GM08714 (cell line): ENCODE results near the gene VAV2.
"Not testable (repeated sequence)": the region's sequence is repeated elsewhere in the genome, so short reads cannot be mapped to it uniquely, and the experiment has no call there.

Source experiments
- H3K4me3 ChIP-seq: fragments of 200-500 bp; sonication (Bioruptor generic); 2 replicates; pipeline ENCODE4 v1.5.1; 2014; ENCODE audit warnings: mild to moderate bottlenecking, low read length, inconsistent platforms
- ZNF274 ChIP-seq: IDR thresholded peaks from 2 replicates; pipeline ENCODE4 v1.6.1; 2012; ENCODE audit warnings: mild to moderate bottlenecking, low read depth, low read length

The VAV2 gene

DNA sequence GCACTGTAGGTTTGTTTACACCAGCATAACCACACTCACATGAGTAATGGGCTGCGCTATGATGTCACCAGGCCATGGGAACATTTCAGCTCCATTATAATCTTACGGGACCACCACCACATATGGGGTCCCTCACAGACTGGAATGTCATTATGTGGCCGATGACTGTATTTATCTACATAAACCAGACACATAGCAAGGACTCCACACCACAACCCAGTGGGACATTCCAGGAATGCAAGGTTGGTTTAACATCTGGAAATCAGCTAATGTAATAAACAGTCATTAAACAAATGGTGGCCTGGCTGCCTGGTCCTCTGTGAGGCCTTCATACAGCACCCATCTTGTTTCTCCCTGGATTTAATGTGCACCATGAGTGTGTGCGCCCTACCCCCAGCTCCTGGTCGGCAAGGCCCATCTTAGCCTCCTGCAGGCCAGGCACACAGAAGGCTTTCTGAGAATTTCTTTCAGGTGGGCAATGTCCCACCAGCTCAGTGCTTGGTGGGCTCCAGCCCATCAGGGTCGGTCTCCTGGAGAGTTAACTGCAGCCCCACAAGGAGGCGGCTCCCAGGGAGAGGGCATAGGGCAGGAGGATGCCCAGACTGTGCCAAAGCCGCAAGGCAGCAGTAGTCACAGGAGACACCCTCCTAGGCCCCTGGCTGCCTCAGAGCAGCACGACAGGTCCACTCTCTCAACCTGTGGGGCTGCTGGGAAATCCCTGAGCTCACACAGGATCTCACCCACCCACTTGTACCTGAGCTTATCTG lies 218.1 kb downstream of the VAV2 start:
- H3K4me3 ChIP-seq: no peak overlapping the region
- TF ChIP-seq ZNF274: no peak

DNA sequence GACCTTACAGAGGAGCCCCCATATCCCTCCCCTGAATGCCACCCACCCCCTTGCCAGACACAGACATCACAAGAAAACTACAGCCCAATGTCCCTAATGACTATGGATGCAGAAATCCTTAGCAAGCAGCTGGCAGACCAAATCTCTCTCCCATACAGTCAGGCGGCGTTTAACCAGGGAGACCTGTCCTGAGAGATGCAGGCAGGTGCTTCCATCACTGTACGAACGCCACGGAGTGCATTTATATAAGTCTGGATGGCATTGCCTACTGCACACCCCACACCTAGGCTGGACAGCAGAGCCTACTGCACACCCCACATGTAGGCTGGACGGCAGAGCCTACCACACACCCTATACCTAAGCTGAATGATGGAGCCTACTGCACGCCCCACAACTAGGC lies 219.5 kb downstream of the VAV2 start:
- no peak for TF ChIP-seq ZNF274
- H3K4me3 ChIP-seq: no peak overlapping the region

- no peak overlapping the region for H3K4me3 ChIP-seq
- no peak for TF ChIP-seq ZNF274
Observed at GRCh38 chr9:133771486-133772482, 220.3 kb downstream of the VAV2 start.

DNA sequence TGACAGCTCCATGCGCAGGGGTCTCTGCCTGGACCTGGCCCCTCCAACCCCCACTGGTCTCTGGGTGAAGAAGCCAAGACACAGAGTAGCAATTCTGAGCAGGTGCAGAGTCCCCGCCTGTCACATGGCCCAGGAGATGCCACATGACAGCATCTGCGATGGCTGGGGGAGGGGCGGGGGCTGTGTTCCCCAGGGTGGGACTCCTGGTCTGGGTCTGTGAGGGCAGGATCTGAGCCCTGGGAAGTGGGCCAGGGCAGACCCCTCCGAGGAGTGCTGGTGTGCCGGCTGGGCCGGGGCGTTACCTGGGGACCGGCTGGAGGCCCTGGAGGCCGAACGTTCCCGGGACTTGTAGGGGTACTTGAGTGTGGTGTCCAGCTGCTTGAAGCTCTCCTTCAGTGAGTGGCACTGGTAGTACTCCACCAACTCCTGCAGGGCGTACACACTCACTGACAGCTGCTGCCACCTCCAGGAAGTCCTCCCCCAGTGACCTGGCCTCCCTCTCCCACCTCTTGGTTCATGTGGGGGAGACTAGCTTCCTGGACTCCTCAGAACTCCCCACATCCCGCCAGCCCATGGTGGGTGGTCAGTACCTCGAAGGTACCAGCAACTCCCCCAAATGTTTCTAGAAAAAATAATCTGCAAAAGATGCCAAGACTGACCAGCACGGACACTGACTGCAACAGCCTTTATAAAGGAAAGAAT lies 221.9 kb downstream of the VAV2 start:
- no peak overlapping the region for H3K4me3 ChIP-seq
- no peak for TF ChIP-seq ZNF274

GRCh38 chr9:133769511-133770075 lies 222.5 kb downstream of the VAV2 start:
- no peak for TF ChIP-seq ZNF274

DNA sequence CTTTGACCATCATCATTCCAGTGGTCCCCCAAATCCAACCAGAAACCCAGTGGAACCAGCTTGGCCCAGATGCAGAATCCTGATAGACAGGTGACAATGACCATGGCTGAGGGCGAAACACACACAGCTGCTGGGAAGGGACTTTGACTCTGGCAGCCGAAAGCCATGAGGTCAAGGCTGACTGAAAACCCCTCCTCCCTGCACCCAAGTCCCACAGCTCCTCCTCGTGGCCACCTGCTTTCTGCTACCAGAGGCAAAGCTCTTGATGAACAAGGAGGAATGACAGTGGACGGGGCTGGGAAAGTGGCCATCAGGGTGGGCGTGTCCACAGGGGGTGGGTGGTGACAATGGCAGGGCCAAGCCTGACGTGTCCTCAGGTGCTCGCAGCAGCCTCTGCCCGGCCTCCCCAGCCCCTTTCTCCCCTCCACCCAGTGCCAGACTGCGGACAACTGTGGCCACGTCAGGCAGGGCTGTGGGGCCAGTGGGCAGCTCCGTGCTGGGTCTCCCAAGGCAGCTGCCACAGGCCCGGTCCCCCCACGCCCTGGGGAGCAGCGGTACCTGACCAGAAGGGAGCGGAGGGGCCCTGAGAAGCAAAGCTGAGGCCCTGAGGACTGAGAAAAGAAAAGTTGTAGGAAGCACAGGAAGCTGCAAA lies 223.1 kb downstream of the VAV2 start:
- TF ChIP-seq ZNF274: no peak
- no peak overlapping the region for H3K4me3 ChIP-seq

More at GRCh38 chr9:133769511-133770075, 222.5 kb downstream of the VAV2 start:
- no peak overlapping the region for H3K4me3 ChIP-seq

- no peak for TF ChIP-seq ZNF274
- no peak overlapping the region for H3K4me3 ChIP-seq
Observed at GRCh38 chr9:133768371-133768858, 223.7 kb downstream of the VAV2 start.

- no peak for TF ChIP-seq ZNF274
- no peak overlapping the region for H3K4me3 ChIP-seq
Observed at GRCh38 chr9:133767625-133768024, 224.5 kb downstream of the VAV2 start.

DNA sequence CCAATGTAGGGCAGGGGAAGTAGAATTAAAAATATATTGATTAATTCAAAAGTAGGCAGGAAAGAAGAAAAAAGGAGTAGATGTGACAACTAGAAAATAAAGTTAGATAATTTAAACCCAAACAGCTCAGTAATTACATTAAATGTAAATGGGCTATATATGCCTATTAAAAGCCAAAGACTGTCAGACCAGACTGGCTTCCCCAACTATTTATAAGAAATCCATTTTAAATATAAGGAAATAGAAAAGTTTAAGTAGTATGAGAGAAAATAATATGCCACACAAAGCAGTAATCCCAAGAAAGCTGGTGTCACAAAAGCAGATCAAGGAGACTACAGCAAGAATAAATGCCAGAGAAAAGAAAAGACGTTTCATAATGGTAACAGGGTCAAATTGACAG lies 225.1 kb downstream of the VAV2 start:
- no peak for TF ChIP-seq ZNF274
- no peak overlapping the region for H3K4me3 ChIP-seq

- not testable (repeated sequence) for H3K4me3 ChIP-seq
Observed at GRCh38 chr9:133766234-133766633, 225.9 kb downstream of the VAV2 start.

DNA sequence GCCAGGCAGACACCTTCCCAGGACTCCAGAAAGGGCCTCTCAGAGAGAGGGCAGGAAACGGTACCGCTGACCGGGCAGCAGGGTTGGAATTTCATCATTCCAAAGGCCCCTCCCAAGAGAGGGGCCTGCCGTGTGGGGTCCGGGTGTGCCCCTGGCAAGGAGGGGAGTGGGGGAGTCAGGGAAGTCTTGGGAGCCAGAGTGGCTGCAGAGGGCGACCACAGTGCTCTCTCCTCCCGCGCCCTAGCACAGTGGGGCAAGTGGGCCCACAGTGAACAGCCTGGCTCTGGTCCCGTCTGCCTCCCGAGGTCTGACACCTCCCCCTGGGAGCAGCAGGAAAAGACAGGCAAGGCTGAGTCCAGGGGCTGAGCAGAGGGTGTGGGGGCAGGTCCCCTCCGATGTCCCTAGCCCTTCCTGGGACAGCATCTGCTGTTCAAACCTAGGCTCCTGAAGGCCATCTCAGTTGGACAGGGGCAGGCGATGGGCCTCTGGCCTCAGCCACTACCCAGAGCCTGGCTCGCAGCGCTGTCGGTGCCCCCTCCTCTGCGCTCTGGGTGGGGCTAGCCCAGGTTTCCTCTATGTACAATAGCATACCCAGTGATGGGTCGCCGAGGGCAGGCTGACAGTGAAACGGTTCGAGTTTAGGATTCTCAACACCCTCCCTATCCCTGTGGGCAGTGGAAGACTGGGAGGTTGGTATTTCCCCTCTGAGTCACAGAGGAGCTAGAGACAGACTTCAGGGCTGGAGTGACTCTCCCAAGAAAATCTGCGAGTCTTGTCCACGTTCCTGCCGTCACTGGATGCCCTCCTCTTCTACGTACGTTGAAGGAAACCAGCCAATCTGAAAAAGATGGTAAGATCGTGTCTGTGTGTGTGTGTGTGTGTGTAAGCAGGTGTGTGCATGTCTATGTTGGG lies 228.6 kb downstream of the VAV2 start:
- TF ChIP-seq ZNF274: no peak
- H3K4me3 ChIP-seq: no peak overlapping the region

DNA sequence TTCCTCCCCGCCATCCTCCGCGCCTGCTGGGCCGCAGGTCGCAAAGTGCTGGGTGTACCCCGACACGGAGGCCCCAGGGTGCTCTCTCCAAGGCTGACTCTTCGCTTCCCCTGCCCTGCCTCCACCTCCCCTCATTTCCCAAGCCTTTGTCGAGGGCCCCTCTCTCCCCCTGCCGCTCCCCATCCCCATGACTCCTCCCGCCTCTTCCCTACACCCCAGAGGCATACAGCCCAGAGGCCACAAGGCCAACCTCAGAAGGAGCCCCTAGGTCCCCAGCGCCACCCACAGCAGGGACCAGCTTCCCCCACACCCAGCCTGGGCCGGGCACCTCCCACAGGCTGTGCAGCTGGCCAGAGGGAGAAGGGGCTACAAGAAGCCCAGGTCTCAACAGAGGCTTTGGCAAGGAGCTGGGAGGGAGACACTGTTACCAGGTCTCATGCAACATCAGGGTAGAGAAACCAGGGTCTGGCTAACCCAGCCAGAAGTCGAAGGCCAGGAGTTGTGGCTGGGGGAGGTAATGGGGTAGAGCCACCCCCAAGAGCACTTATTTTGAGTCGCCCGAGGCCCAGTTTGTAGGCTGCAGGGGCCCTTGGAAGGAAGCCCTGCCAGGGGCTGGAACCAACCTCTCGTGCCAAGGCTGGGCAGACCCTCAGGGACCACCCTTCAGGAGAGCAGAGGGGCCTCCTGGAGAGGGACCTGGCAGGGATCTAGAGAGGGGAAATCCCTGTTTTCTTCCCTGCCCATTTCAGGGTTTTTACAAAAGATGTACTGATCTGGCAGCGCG lies 229.4 kb downstream of the VAV2 start:
- no peak overlapping the region for H3K4me3 ChIP-seq
- TF ChIP-seq ZNF274: no peak
